ENCODE data around the gene EPB41L1. TPM values are rescaled to one million over a fixed set of nuclear protein-coding genes. Genes with fewer than 3 reads are reported as not detected.

EPB41L1 gene
- total RNA-seq, 1 donor from 2014 or later = 32.7 TPM

GRCh38 chr20:36246401-36246800, 91.9 kb downstream of the EPB41L1 start:
- peaks cover 9% of the 10 kb centered on the region for H3F3A ChIP-seq (ENCODE audit: low read depth)
- H2AFZ ChIP-seq (replicated peaks) = no peak overlapping the region
- no peak overlapping the region for H3K27ac ChIP-seq
- H3K27me3 Mint-ChIP-seq (ENCODE audit: insufficient read depth, low read depth) = peaks cover 2% of the 10 kb centered on the region
- TF ChIP-seq EZH2phosphoT487 (IDR thresholded peaks at IDR 0.05) (no peak), CTCF (IDR thresholded peaks at IDR 0.05) (no peak), EZH2 (IDR thresholded peaks at IDR 0.05) (no peak)
- peaks cover 9% of the 10 kb centered on the region for H3K4me1 ChIP-seq
- H3K9me3 Mint-ChIP-seq = no peaks in the 10 kb centered on the region
- H3K27ac Mint-ChIP-seq = no peak overlapping the region
- peaks cover 18% of the 10 kb centered on the region for H3K79me2 ChIP-seq (ENCODE audit: low read depth)
- no peak for DNase-seq (ENCODE audit: low spot score)
- no peak overlapping the region for H3K4me3 ChIP-seq
- H3K9ac ChIP-seq = no peak overlapping the region
- H4K20me1 ChIP-seq (ENCODE audit: low read depth) = peaks cover 39% of the 10 kb centered on the region
- H3K27me3 ChIP-seq = no peaks in the 10 kb centered on the region
- no peaks in the 10 kb centered on the region for H3K36me3 ChIP-seq
- no peak overlapping the region for H3K4me3 Mint-ChIP-seq
- peaks cover 12% of the 10 kb centered on the region for H3K4me1 Mint-ChIP-seq
- no peaks in the 10 kb centered on the region for H3K9me3 ChIP-seq (ENCODE audit: low read depth)
- no peak overlapping the region for H3K4me2 ChIP-seq
- H3K36me3 Mint-ChIP-seq = peaks cover 13% of the 10 kb centered on the region

GRCh38 chr20:36248836-36249235, 94.3 kb downstream of the EPB41L1 start:
- H3K27me3 Mint-ChIP-seq (ENCODE audit: insufficient read depth, low read depth) = peaks cover 2% of the 10 kb centered on the region
- no peak overlapping the region for H2AFZ ChIP-seq (replicated peaks)
- H3K4me3 Mint-ChIP-seq = no peak overlapping the region
- peaks cover 13% of the 10 kb centered on the region for H3K4me1 ChIP-seq
- no peaks in the 10 kb centered on the region for H3K9me3 Mint-ChIP-seq
- no peak for TF ChIP-seq CTCF (IDR thresholded peaks at IDR 0.05)
- no peak for TF ChIP-seq EZH2 (IDR thresholded peaks at IDR 0.05)
- H3K4me2 ChIP-seq = no peak overlapping the region
- H3K27ac ChIP-seq = no peak overlapping the region
- H3K36me3 Mint-ChIP-seq = peaks cover 19% of the 10 kb centered on the region
- peaks cover 12% of the 10 kb centered on the region for H3K79me2 ChIP-seq (ENCODE audit: low read depth)
- no peak overlapping the region for H3K9ac ChIP-seq
- peak; percentile 44 for DNase-seq (ENCODE audit: low spot score)
- H4K20me1 ChIP-seq (ENCODE audit: low read depth) = peaks cover 50% of the 10 kb centered on the region
- H3K36me3 ChIP-seq = no peaks in the 10 kb centered on the region
- H3K27me3 ChIP-seq = no peaks in the 10 kb centered on the region
- H3F3A ChIP-seq (ENCODE audit: low read depth) = peaks cover 9% of the 10 kb centered on the region
- H3K4me1 Mint-ChIP-seq = peaks cover 18% of the 10 kb centered on the region
- H3K27ac Mint-ChIP-seq = no peak overlapping the region
- no peaks in the 10 kb centered on the region for H3K9me3 ChIP-seq (ENCODE audit: low read depth)
- no peak overlapping the region for H3K4me3 ChIP-seq

GRCh38 chr20:36249450-36249849, 94.9 kb downstream of the EPB41L1 start:
- H3K27ac ChIP-seq = no peak overlapping the region
- H3F3A ChIP-seq (ENCODE audit: low read depth) = peaks cover 9% of the 10 kb centered on the region
- no peak for TF ChIP-seq EZH2phosphoT487 (IDR thresholded peaks at IDR 0.05)
- TF ChIP-seq CTCF (IDR thresholded peaks at IDR 0.05) = no peak
- TF ChIP-seq EZH2 (IDR thresholded peaks at IDR 0.05) = no peak
- H3K4me2 ChIP-seq = no peak overlapping the region
- peaks cover 50% of the 10 kb centered on the region for H4K20me1 ChIP-seq (ENCODE audit: low read depth)
- H2AFZ ChIP-seq (replicated peaks) = no peak overlapping the region
- Mint-ChIP-seq H3K27me3 (ENCODE audit: insufficient read depth, low read depth) (peaks cover 2% of the 10 kb centered on the region), H3K36me3 (peaks cover 20% of the 10 kb centered on the region), H3K9me3 (no peaks in the 10 kb centered on the region), H3K4me1 (peaks cover 18% of the 10 kb centered on the region), H3K27ac (no peak overlapping the region), H3K4me3 (no peak overlapping the region)
- peaks cover 12% of the 10 kb centered on the region for H3K79me2 ChIP-seq (ENCODE audit: low read depth)
- H3K4me1 ChIP-seq = peaks cover 13% of the 10 kb centered on the region
- H3K9ac ChIP-seq = no peak overlapping the region
- H3K9me3 ChIP-seq (ENCODE audit: low read depth) = no peaks in the 10 kb centered on the region
- H3K27me3 ChIP-seq = no peaks in the 10 kb centered on the region
- no peak overlapping the region for H3K4me3 ChIP-seq
- peak; percentile 48 for DNase-seq (ENCODE audit: low spot score)
- no peaks in the 10 kb centered on the region for H3K36me3 ChIP-seq
